Activated CD4-positive, alpha-beta T cell treated with anti-CD3 and anti-CD28 coated beads, Interleukin-2, amount 10 ng/mL, durations not matched to agents 7 days and 5 days (primary cell): ENCODE measurements around the gene PYGB. TPM values are rescaled to one million over a fixed set of nuclear protein-coding genes. Genes with fewer than 3 reads are reported as not detected.

Experiments used
- total RNA-seq, 2 experiments: library from RNA; stranded (reverse); gene quantifications; one replicate each; pipeline ENCODE4 v1.2.3, GENCODE V29; 2021

PYGB gene
- total RNA-seq, 2 experiments from 2014 or later: 28.7 to 30.2 TPM

Other genes starting within 250 kb of the PYGB start
- gene ACSS1, start 189.9 kb upstream of the PYGB start, total RNA-seq: 10 to 100 TPM; 41.1 to 54.1 TPM
- gene VSX1, start 165.9 kb upstream of the PYGB start, total RNA-seq: not detected
- gene ENTPD6, start 52.4 kb upstream of the PYGB start, total RNA-seq: 10 to 100 TPM; 33.8 to 45.6 TPM
- gene ABHD12, start 142.8 kb downstream of the PYGB start, total RNA-seq: 10 to 100 TPM; 27.1 to 27.6 TPM
- 10 to 100 TPM; 28.8 to 28.9 TPM for gene GINS1, start 159.6 kb downstream of the PYGB start, total RNA-seq